Right renal pelvis (tissue), 4 donors: ENCODE measurements around the gene CEP164. TPM values are rescaled to one million over a fixed set of nuclear protein-coding genes. Genes with fewer than 3 reads are reported as not detected.
"Not testable (repeated sequence)": the region's sequence is repeated elsewhere in the genome, so short reads cannot be mapped to it uniquely, and the experiment has no call there.

Experiments
- DNase-seq, 4 donors: peaks; one replicate each; pipeline ENCODE4 v3.0.0-alpha.2; 2013; ENCODE audit warnings: low read depth in 4 of 4, low spot score in 3 of 4, missing footprints in 1 of 4
- polyA plus RNA-seq, 4 donors: library from polyadenylated mRNA; unstranded; fragments of 120-200 nt; gene quantifications; one replicate each; pipeline ENCODE4 v1.2.1, GENCODE V29; 2013; ENCODE audit not compliant: insufficient read length in 4 of 4

CEP164 gene
- polyA plus RNA-seq, 4 donors: 20.0 to 27.4 (median 24.2) TPM

DNA sequence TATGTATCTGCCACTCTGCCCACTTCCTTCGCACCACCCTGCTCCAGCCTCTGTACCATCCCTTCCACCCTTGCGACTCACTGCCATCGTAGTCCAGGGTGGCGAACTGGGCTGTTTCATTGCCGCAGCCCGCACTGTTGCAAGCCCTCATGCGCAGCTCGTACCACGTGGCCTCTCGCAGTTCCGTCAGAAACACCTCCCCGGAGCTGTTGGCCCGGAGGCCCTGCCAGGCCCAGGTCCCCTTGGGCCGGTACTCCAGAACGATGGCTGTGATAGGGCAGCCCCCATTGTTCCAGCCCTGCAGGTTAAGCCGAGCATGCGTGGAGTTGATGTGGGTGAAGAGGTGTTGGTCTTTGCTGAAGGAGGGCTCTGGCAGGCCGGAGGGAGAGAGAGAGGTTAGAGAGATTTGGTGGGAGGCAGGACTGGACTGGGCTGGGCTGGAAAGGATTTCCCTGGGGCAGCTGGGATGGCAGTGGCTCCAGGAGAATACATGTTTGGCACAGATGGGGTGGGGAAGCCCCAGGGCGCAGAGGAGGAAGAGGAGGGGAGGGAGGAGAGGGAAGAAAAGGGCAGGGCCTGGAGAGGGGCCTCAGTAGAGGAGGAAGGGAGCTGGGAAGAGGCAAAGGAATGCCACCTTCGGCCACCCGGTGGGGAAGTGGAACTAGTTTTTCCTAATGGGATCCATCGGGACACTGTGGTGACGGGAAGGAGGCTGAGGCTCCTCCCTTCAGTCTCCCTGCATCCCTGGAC, 109.6 kb downstream of the CEP164 start:
- no peak for DNase-seq

DNA sequence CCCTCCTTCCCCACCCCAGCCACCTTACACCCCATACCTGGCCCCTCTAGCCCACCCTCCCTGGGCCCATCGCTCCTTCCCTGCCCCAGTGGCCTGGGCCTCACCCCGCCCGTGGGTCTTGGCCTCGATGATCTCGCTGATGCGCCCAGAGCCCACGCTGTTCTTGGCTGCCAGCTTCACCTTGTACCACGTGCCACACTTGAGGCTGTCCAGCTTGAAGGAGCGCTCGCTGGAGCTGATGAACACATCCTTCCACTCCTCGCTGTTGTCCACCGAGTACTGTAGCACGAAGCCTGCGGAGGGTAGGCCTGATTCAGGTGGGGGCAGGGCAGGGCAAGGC, 110.1 kb downstream of the CEP164 start:
- no peak for DNase-seq

DNA sequence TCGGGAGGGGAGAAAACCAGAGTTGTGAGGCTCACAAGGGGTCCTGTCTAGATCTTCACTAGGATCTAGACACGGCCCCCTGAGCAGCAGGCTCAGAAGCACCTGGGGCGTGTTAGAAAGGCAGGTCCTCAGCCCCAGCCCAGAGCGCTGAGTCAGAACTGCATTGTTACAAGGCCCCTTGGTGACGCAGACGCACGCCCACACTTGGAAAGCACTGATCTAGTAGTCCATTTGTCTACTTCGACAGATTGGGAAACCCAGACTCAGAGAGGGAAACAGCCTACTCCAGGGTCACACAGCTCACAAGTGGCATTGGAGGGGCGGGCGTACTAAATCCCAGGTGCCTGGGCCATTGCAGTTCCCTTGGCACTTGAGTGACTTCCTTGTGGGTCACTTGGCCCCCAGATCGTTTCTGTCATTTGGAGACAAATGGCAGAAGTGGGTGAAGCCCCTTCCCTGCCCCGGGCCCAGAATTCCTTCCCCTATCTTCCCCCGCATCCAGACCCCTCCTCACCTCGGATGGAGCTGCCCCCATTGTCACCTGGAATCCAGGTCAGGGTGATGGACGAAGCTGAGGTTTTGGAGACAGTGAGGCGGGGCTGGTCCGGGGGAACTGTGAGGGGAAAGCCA, 110.8 kb downstream of the CEP164 start:
- DNase-seq: no peak

DNA sequence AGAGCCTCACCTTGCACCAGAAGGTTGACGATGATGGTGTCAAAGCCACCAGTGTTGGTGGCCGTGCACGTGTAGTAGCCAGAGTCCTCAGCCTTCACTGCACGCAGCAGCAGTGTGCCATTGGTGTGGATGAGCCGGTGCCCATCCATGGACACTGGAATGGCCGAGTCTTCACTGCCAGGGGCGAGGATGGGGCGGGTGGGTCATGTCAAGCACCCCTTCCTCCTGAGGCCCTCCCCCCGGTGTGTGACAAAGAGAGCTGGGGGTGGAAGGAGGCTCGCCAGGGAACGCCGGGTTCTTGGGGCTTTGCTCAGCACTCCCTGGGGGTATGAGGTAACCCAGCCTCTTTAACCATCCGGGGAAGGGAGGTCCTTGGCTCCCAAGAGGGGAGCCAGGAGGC, 111.6 kb downstream of the CEP164 start:
- DNase-seq: no peak

DNA sequence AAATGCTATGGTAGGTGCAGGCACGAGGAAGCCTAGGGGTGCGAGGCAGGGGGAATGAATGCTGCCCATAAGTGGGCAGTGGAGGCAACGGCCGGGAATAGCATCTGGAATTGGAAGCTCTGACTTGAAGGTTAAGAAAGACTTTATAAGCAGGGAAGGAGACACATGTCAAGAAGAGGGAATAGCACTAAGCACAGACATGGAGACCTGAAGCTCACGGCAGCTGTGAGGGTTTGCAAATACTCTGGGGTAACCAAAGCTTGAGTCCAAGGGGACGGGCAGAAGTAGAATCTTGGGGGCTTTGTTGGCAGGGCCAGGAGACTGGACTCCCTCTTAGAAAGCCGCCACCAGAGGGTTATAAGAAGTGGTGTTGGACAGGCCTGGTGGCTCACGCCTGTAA, 112.6 kb downstream of the CEP164 start:
- no peak for DNase-seq

DNA sequence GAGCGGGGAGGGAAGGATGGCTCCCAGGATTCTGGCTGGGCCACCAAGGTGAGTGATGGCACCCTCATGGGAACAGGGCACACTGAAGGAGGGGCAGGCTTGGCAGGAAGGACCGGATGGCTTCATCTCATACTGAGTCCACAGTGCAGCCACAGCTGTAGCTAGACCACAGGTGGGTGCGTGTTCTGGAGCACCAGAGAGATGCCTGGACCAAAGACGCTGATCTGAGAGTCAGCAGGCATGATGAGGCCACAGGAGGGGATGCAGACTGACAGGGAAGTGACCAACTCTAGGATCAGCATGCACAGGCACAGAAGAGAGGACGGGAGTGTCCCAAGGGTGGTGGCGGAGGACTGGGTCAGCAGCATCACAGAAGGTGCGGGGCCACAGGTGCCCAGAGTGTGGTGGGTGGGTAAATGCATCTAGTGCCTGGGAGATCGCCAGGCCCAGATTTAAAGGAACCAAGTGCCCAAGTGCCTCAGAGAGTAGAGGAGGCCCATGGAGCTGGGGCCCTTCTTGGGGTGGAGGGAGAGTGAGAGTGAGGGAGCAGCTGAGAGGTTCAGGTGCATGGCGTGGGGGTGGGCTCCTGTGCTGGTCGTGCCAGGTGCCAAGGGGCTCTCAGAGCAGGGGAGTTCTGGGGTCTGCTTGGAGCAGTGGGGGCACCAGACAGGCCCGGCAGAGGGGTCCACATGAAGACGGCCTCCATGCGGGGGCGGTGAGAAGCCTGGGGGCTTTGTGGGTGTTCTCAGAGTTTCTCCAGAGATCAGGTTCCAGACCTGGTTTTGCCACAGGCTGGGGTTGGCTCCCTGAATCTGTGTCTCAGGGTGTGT, 113.7 kb downstream of the CEP164 start:
- no peak for DNase-seq

DNA sequence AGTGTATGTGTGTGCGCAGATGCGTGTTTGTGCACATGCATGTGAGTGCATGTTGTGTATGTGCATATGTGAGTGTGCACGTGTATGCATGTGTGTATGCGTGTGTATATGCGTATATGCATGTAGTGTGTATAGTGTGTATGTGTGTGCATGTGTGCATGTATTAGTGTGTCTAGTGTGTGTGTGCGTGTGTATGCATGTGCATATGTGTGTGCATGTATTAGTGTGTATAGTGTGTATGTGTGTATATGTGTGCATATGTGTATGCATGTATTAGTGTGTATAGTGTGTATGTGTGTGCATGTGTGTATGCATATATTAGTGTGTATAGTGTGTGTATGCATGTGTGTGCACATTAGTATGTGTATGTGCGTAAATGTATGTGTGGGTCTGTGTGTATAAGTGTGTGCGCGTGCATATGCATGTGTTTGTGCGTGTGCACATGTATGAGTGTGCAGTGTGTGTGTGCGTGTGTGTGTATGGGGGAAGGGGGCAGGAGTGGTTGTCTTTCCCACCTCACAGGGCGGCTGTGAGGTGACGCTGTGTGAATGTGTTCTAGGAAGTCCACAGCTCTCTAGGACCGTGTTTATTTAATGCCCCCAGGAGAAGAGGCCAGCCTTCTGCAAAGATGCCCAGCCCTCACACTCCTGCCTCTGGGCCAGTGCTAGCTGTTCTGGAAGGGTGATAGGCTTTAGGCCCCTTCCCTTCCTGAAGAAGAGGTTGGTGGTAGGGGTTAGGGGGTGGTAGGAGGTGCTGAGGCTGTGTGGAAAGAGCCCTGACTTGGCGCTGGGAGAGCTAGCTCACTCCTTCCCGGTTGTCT, 114.6 kb downstream of the CEP164 start:
- no peak for DNase-seq

DNA sequence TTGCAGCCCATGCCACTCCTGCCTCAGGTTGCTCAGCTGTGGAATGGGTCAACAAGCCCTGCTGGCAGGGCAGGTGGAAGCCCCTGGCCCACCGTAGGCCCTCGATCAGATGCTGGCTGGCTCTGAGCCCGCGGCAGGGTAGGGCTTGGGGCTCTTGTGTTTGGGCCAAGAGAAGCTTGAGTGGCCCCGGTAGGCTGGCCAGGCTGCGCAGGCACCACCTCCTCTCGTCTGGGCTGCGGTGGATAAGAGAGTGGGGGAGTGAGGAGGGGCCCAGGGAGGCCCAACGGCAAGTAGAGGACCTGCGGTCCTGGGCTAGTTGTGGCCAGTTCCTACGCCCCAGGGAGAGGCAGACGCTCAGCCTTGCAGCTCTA, 115.2 kb downstream of the CEP164 start:
- no peak for DNase-seq

DNA sequence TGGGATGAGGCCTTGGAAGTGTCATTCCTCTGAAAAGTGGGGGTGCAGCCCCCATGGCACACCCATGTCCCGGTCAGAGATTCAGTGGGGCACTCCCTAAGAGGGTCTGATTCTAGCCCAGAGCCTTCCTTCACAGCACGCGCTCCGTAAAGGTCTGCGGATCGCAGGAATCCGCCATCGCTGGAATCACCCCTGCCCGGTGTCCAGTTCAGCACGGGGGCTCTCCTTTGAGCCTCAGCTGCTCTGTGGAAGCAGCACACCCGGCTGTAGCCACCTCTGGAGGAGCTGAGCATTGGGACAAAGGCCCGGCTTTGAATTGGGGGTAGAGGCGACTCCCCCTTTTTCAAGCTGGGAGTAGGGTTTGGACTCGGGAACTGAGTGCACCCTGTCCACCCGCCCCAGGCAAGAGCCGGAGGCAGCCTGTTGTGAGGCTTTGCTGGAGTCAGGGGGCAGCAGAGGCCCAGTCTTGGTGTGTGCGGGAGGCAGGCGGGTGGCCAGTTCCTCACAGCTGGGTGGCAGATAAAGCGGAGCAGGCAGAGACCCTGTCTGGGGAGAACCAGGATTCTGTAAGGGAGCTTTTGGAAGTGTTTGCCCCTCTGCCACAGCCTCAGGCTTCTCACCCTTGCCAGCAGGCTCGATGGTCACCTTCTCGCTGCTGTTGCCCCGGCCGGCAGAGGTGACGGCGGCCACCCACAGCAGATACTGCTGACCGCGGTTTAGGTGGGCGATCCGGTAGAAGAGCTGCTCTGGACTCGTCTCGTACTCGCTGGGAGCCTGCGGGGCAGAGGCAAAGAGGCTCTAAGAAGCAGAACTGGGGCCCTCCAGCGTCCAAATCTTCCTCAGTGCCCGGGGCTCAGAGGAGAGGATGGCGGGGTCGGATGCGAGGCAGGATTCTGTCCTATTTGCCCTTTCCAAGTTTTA, 115.9 kb downstream of the CEP164 start:
- DNase-seq: peak; percentile 42 to 49 (median 46)

DNA sequence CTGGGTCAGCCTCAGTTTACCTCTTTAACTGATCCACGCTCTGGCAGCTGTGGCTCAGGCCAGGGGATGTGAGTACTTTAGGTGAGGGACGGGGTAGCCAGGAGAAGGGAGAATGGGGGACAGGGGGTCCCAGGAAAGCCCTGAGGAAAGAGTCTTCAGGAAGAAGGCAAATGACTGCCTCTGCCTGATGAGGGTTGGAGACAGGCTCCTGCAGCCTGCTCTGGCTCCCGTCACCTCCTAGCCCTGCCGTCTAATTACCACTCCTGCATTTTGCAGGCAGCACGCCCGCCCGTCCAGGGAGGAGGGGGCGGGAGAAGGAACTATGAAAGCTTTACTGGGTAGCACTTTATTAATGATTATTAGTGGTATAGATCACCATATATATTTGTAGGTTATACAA, 116.6 kb downstream of the CEP164 start:
- DNase-seq: no peak

DNA sequence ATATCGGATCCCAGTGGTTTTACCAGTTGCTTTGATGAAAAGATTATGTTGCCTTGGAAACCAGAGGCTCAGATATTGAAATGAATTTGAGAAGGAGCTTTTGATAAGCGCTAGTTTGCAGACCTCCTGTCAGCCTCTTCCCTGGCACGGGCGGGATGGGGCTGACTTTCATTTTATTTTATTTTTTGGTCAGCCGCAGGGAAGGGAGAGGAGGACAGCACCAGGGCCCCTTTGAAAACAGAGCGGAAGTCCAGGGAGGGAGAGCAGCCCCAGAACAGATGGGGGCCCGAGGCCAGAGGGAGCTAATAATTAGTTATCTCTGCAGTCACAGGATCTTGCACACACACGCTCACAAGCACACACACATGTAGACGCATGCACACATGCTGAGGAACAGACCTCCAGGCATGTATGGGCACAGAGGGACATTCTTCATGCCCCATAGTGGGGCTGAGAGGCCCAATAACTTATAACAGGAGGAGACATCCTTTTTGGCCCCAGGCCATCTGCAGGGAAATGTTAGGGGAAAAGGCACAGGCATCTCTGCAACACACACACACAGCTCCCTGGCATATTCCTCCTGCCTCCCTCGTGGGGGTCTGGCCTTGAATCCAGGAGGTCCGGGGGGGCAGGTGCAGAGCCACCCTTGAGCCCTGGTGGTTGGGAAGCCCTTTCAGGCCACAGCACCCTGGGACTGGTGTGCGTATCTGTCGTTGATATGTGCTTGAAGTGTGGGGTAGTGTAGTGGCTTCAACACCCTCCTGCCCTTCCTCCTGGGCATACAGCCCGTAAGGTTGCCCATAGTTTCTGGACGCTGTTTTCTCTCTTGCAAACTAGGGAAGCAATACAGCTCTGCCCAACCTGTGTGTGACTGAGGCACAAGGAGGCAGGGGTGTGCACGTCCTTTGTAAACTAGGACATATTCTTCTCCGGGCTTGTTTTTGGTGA, 117.3 kb downstream of the CEP164 start:
- DNase-seq: no peak

DNA sequence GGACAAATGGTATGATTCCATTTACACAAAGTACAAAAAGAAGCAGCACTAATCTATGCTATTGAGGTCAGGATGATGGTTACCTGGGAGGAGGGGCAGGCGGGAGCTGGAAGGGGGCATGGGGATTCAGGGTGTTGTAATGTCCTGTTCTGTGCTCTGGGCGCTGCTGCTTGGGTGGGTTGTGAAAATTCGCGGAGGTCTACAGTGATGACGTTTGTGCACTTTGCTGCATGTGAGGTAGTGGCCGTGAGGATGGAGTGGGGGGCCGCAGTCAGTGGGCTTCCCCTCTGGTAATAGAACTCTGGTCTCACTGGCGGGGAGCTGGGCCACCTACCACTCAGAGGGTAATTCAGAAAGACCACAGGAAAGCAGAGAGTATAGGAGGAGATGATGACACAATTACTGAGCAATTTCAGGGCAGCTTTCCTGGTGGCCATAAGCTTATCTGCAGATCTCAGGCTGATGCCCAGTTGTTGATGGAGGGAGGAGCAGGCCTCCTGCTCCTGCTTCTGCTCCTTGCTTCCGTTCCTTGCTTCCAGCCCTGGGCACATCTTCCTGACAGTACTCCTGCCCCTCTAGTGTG, 121.5 kb downstream of the CEP164 start:
- DNase-seq: no peak

DNA sequence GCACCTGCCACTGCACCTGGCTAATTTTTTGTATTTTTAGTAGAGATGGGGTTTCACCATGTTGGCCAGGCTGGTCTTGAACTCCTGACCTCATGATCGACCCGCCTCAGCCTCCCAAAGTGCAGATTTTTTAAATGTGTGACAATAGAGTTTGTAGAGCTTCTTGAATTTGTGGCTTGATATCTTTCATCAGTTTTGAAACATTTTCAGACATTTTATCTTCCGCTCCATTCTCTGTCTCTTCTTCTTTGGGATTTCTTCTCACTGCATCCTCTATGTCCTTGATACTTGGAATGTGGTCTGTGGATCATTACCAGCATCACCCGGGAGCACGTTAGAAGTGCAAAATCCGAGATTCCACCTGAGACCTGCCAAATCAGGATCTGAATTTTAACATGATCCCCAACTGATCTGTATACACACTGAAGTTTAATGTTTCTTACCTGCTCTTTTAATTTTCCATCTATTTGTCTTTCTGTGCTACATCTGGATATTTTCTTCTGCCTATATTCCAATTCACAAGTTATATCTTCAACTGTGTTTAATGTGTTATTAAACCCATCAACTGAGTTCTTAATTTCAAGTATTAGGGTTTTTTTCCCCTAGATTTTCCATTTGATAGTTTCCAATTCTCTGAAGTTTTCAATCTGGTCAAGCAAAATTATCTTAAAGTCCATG, 126.4 kb downstream of the CEP164 start:
- no peak for DNase-seq

DNA sequence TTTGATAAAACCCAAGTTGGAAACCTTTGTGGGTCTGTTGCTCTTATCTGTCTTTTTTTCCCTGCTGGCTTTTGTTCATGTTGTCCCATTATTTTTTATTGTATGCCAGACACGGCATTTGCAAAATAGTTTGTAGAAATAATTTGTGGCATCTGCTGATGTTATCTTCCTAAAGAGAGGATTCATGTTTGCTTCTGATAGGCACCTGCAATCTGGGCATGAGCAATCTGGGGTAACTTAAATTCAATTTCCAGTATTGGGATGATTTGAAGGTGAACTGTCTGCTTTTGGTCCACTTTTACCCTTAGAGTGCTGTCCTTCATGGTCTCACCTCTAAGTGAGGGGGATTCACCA, 126.9 kb downstream of the CEP164 start:
- DNase-seq: no peak

DNA sequence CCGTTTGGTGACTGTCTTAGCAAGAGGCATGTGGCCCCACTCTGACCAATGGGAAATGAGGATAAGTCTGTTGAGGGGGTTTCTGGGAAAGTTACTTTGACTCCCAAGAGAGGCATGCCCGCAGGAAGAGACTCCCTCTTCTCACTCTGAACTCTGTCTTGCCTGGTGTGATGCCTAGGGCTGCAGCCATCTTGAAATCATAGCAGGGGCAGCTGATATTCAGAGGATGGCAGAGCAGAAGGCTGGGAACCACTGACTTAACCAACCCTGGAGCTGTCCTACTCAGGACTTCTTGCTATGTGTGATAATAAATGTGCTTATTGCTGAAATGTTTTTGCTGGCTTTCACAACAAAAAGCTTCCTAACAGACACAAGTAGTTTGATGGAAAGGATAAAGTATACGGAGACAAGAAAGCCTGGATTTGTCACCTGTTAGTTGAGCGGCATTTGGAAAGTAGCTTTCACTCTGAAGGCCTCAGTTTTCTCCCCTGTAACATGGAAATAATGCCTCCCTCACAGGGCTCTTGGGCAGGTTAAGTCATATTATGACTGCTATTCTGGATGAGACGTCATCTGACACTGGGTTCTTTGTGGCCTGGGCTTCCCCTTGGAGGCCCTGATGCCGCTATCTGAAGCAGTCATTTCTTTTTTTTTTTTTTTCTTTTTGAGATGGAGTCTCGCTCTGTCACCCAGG, 128.5 kb downstream of the CEP164 start:
- no peak for DNase-seq

DNA sequence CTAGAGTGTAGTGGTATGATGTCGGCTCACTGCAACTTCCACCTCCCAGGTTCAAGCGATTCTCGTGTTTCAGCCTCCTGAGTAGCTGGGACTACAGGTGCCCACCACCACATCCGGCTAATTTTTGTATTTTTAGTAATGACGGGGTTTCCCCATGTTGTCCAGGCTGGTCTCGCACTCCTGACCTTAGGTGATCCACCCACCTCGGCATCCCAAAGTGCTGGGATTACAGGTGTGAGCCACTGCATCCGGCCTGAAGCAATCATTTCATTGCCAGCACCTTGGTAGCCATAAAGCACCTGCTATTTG, 129.0 kb downstream of the CEP164 start:
- not testable (repeated sequence) for DNase-seq

DNA sequence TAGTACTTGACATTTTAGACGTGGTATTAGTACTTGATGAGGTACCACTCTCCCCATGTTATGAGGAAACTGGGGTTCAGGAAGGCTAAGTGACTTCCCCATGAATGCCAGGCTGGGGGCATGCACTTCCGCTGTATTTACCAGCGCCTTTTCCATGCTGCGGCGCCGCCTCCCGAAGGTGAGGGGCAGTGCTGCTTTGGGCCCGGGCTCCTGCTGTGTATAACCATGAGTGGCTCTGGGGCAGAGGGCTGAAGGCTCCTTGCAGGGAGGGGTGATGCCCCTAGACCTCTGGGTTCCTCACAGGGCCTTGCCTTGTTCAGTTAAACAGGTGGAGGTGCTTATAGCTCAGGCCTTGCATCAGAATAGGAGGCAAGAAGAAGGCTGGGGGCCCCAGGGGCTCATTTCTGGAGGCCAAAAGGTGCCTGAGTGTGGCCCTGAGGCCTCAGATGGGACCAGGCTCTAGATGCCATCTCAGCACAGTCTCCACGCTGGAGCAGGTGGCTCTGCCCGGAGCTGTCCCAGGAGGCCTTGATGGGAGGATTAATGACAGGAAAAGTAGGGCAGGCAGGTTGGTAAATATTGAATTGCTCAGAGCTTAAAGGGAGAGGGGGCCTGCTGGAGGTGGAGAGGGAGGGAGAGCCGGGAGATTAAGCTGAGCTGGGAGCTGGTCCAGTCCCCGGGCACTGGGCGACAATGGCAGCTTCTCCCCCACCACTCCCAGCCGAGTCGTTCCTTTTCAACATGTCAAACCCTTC, 129.6 kb downstream of the CEP164 start:
- DNase-seq: no peak
